ENCODE measurements around the gene TRIO.
"Not testable (repeated sequence)": the region's sequence is repeated elsewhere in the genome, so short reads cannot be mapped to it uniquely, and the experiment has no call there.

GRCh38 chr5:14392552-14392951, 249.4 kb downstream of the TRIO start:
- TF ChIP-seq, protein P1, sequence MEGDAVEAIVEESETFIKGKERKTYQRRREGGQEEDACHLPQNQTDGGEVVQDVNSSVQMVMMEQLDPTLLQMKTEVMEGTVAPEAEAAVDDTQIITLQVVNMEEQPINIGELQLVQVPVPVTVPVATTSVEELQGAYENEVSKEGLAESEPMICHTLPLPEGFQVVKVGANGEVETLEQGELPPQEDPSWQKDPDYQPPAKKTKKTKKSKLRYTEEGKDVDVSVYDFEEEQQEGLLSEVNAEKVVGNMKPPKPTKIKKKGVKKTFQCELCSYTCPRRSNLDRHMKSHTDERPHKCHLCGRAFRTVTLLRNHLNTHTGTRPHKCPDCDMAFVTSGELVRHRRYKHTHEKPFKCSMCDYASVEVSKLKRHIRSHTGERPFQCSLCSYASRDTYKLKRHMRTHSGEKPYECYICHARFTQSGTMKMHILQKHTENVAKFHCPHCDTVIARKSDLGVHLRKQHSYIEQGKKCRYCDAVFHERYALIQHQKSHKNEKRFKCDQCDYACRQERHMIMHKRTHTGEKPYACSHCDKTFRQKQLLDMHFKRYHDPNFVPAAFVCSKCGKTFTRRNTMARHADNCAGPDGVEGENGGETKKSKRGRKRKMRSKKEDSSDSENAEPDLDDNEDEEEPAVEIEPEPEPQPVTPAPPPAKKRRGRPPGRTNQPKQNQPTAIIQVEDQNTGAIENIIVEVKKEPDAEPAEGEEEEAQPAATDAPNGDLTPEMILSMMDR (IDR thresholded peaks at IDR 0.05): not testable (repeated sequence)
- TF ChIP-seq JUN (CRISPR knock-in tag; IDR thresholded peaks at IDR 0.05); NR3C1 (CRISPR knock-in tag; conservative IDR thresholded peaks at IDR 0.05; ENCODE audit: low read depth): not testable (repeated sequence)
- TF ChIP-seq, protein P2, sequence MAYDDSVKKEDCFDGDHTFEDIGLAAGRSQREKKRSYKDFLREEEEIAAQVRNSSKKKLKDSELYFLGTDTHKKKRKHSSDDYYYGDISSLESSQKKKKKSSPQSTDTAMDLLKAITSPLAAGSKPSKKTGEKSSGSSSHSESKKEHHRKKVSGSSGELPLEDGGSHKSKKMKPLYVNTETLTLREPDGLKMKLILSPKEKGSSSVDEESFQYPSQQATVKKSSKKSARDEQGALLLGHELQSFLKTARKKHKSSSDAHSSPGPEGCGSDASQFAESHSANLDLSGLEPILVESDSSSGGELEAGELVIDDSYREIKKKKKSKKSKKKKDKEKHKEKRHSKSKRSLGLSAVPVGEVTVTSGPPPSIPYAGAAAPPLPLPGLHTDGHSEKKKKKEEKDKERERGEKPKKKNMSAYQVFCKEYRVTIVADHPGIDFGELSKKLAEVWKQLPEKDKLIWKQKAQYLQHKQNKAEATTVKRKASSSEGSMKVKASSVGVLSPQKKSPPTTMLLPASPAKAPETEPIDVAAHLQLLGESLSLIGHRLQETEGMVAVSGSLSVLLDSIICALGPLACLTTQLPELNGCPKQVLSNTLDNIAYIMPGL (CRISPR knock-in tag; IDR thresholded peaks at IDR 0.05): not testable (repeated sequence)
